HCT116 (cell line): ENCODE results near the gene ABI3. TPM values are rescaled to one million over a fixed set of nuclear protein-coding genes. Genes with fewer than 3 reads are reported as not detected.
A peak's percentile ranks its signal among the peaks of the same experiment; 100 is the strongest.

Experiments
- ATAC-seq: fragments of 200-7000 bp; cut with Tn5 transposase; 2 replicates; pipeline ENCODE4 v1.9.1; 2020; ENCODE audit warnings: mild to moderate bottlenecking, moderate library complexity
- BruUV-seq: library from RNA; stranded (reverse); fragments of 400-500 nt; replicated peaks from 2 replicates; lab custom pipeline; 2021; lab: Mats Ljungman, UMichigan
- CTCF ChIA-PET: fragments of 300-600 bp; sonication (Branson Sonifier 250); formaldehyde crosslinking; loops from one replicate; lab custom pipeline; 2021; ENCODE audit warnings: antibody characterized with exemption; lab: Charles Lee
- POLR2A ChIA-PET: fragments of 300-600, 350-600 bp; sonication (Branson Sonifier 250); formaldehyde crosslinking; loops from one replicate; lab custom pipeline; 2021; ENCODE audit warnings: antibody characterized with exemption; lab: Charles Lee
- RAD21 ChIA-PET, 2 experiments: fragments of 300-600 bp; sonication (Branson Sonifier 250); formaldehyde crosslinking; loops; one replicate each; lab custom pipeline; 2023; ENCODE audit warnings: low total read pairs in 2 of 2; ENCODE audit not compliant: uncharacterized antibody in 2 of 2, unreplicated experiment in 2 of 2, low non-redundant PET in 1 of 2; lab: Charles Lee
- DNase-seq: peaks from one replicate; pipeline ENCODE4 v3.0.0-alpha.2; 2010; ENCODE audit warnings: low read depth, low spot score
- H2AFZ ChIP-seq: fragments of 200-600 bp; shearing (Covaris generic), sonication (generic); 2 replicates; pipeline ENCODE4 v1.6.1; 2017; ENCODE audit warnings: low read depth, mixed run types, mixed read lengths, antibody characterized with exemption, low read length; ENCODE audit not compliant: poor library complexity, severe bottlenecking
- H3K27ac ChIP-seq: 2 replicates; pipeline ENCODE4 v1.5.1; 2012; ENCODE audit warnings: low read depth, low read length
- H3K27me3 ChIP-seq: fragments of 200-600 bp; sonication (generic); 2 replicates; pipeline ENCODE4 v1.6.1; 2016; ENCODE audit warnings: mixed run types, low read length, mixed read lengths; ENCODE audit not compliant: insufficient read depth
- H3K36me3 ChIP-seq, 2 experiments: fragments of 200-500 bp in 1 of 2; fragments of 200-600 bp in 1 of 2; sonication (Bioruptor generic) in 1 of 2; sonication (generic) in 1 of 2; 2 replicates each; pipeline versions ENCODE4 v1.5.1 to v1.6.1; 2014 to 2016; ENCODE audit warnings: low read length in 2 of 2, inconsistent platforms in 1 of 2, mixed read lengths in 1 of 2, mixed run types in 1 of 2; ENCODE audit not compliant: insufficient read depth in 2 of 2, control insufficient read depth in 1 of 2
- H3K4me1 ChIP-seq, 2 experiments: fragments of 200-600 bp in 1 of 2; sonication (generic) in 1 of 2; 2 replicates each; pipeline versions ENCODE4 v1.5.1 to v1.6.1; 2012 to 2017; ENCODE audit warnings: low read length in 2 of 2, inconsistent platforms in 1 of 2, mild to moderate bottlenecking in 1 of 2, mixed read lengths in 1 of 2, mixed run types in 1 of 2, moderate library complexity in 1 of 2; ENCODE audit not compliant: insufficient read depth in 2 of 2, control insufficient read depth in 1 of 2
- H3K4me2 ChIP-seq: fragments of 200-600 bp; sonication (generic); 2 replicates; pipeline ENCODE4 v1.6.1; 2017; ENCODE audit warnings: mixed run types, low read length, mixed read lengths
- H3K4me3 ChIP-seq, 2 experiments: fragments of 200-600 bp in 1 of 2; sonication (generic) in 1 of 2; replicated peaks in 1 of 2; 2 replicates each; pipeline ENCODE4 v1.5.1; 2011 to 2016; ENCODE audit warnings: low read length in 2 of 2, control low read depth in 1 of 2, low read depth in 1 of 2, mild to moderate bottlenecking in 1 of 2, mixed read lengths in 1 of 2, mixed run types in 1 of 2
- H3K79me2 ChIP-seq: fragments of 200-600 bp; sonication (generic); 2 replicates; pipeline ENCODE4 v1.6.1; 2017; ENCODE audit warnings: mild to moderate bottlenecking, mixed run types, low read length, moderate library complexity, mixed read lengths; ENCODE audit not compliant: insufficient read depth
- H3K9ac ChIP-seq: fragments of 200-600 bp; sonication (generic); 2 replicates; pipeline ENCODE4 v1.6.1; 2016; ENCODE audit warnings: low read length, mixed read lengths
- H3K9me2 ChIP-seq: fragments of 200-600 bp; sonication (generic), shearing (Covaris generic); 2 replicates; pipeline ENCODE4 v1.6.1; 2017; ENCODE audit warnings: mixed run types, mild to moderate bottlenecking, moderate library complexity; ENCODE audit not compliant: insufficient read depth
- H3K9me3 ChIP-seq, 2 experiments: fragments of 200-500 bp in 1 of 2; fragments of 200-600 bp in 1 of 2; sonication (Bioruptor generic) in 1 of 2; sonication (generic) in 1 of 2; 2 replicates each; pipeline ENCODE4 v1.6.1; 2014 to 2017; ENCODE audit warnings: low read length in 2 of 2, mixed read lengths in 2 of 2, inconsistent platforms in 1 of 2, low read depth in 1 of 2, mild to moderate bottlenecking in 1 of 2, mixed run types in 1 of 2, moderate library complexity in 1 of 2; ENCODE audit not compliant: control insufficient read depth in 1 of 2, insufficient read depth in 1 of 2
- H4K20me1 ChIP-seq: fragments of 200-600 bp; sonication (generic), shearing (Covaris generic); 2 replicates; pipeline ENCODE4 v1.6.1; 2017; ENCODE audit warnings: mixed run types, mild to moderate bottlenecking, moderate library complexity; ENCODE audit not compliant: insufficient read depth
- ATF3 ChIP-seq: IDR thresholded peaks from 2 replicates; pipeline ENCODE4 v1.6.1; 2012
- CBX3 ChIP-seq: IDR thresholded peaks from 2 replicates; pipeline ENCODE4 v1.6.1; 2012; ENCODE audit warnings: low read depth
- CTCF ChIP-seq, 3 experiments: fragments of 200-600 bp in 1 of 3; sonication (generic) in 1 of 3; IDR thresholded peaks in 2 of 3; conservative IDR thresholded peaks in 1 of 3; 2 replicates each; pipeline ENCODE4 v1.5.1; 2012 to 2017; ENCODE audit warnings: low read depth in 2 of 3, low read length in 2 of 3, antibody characterized with exemption in 1 of 3, borderline replicate concordance in 1 of 3, control low read depth in 1 of 3, mild to moderate bottlenecking in 1 of 3, mixed read lengths in 1 of 3, mixed run types in 1 of 3, moderate library complexity in 1 of 3; ENCODE audit not compliant: insufficient read depth in 1 of 3
- EGR1 ChIP-seq: IDR thresholded peaks from 2 replicates; pipeline ENCODE4 v1.6.1; 2012; ENCODE audit warnings: low read depth
- ELF1 ChIP-seq: IDR thresholded peaks from 2 replicates; pipeline ENCODE4 v1.6.1; 2012; ENCODE audit warnings: low read depth, borderline replicate concordance
- POLR2AphosphoS5 ChIP-seq: IDR thresholded peaks from 2 replicates; pipeline ENCODE4 v1.6.1; 2011; ENCODE audit warnings: mild to moderate bottlenecking, low read depth, low read length, moderate library complexity
- RAD21 ChIP-seq: IDR thresholded peaks from 2 replicates; pipeline ENCODE4 v1.6.1; 2012; ENCODE audit warnings: low read depth, mild to moderate bottlenecking
- SIN3A ChIP-seq: IDR thresholded peaks from 2 replicates; pipeline ENCODE4 v1.6.1; 2012; ENCODE audit warnings: low read depth
- TCF7L2 ChIP-seq: IDR thresholded peaks from 2 replicates; pipeline ENCODE4 v1.7.0; 2011; ENCODE audit warnings: borderline replicate concordance, inconsistent platforms; ENCODE audit not compliant: insufficient read depth, insufficient read length; ENCODE audit errors: extremely low read depth
- ZFX ChIP-seq: fragments of 450-650 bp; IDR thresholded peaks from 2 replicates; pipeline ENCODE4 v1.6.1; 2017
- intact Hi-C: fragments of 100-400 bp; cut with micrococcal nuclease; formaldehyde crosslinking; loops from 2 replicates; pipeline ENCODE4 v1.10.0; 2022
- total RNA-seq: library from RNA; stranded (reverse); gene quantifications from one replicate; pipeline ENCODE4 v1.2.1, GENCODE V29; 2021; ENCODE audit not compliant: unreplicated experiment

ABI3 gene
- total RNA-seq, 1 experiment from 2014 or later, result 0.12 TPM

- H3K79me2 ChIP-seq, result no peaks in the 10 kb centered on the region
- TF ChIP-seq ATF3, result no peak
- peak; percentile 89 for TF ChIP-seq RAD21
- TF ChIP-seq ZFX, result no peak
- no peak; the same call in 1 of the 2 replicates for TF ChIP-seq POLR2AphosphoS5
- no peak for TF ChIP-seq TCF7L2
- TF ChIP-seq CBX3, result no peak
- no peak for TF ChIP-seq SIN3A
- TF ChIP-seq CTCF (IDR thresholded peaks at IDR 0.05 in 2 of 3, conservative IDR thresholded peaks at IDR 0.05 in 1 of 3; ENCODE audit: borderline replicate concordance in 1 of 3, insufficient read depth in 1 of 3, low read depth in 2 of 3, low read length in 2 of 3), result peak; percentile 94 to 99 (median 97)
- TF ChIP-seq ELF1, result no peak
- no peak for TF ChIP-seq EGR1
- ATAC-seq (peak; percentile 71), DNase-seq (peak; percentile 66)
- H3K4me1 ChIP-seq, result peaks cover 2 to 39% of the 10 kb centered on the region in 2 experiments; a peak in 3 of 4 replicates
- H3K27ac ChIP-seq, result no peak overlapping the region
- no peaks in the 10 kb centered on the region for H3K9me3 ChIP-seq
- no peaks in the 10 kb centered on the region for H3K9me2 ChIP-seq
- H3K4me3 ChIP-seq, result no peak overlapping the region
- no peaks in the 10 kb centered on the region for H4K20me1 ChIP-seq
- no TSS peak for BruUV-seq
- intact Hi-C loops, result loop anchor here (1.0 to 10.0 kb wide), 6 partner anchors 35 to 423 kb away; no protein-coding TSS in a partner anchor
- ChIA-PET POLR2A (interaction anchor here (1.7 kb wide), 1 partner anchor 192 kb away, joined by 4 read pairs; no protein-coding TSS in a partner anchor), CTCF (interaction anchor here (0.6 to 4.2 kb wide), 18 partner anchors 9 to 423 kb away, joined by 3 to 25 read pairs (median 5); partner anchors contain the start of gene ATP5MC1), RAD21 (no interaction called here)
- 0 out of 2 replicates have a peak overlapping the region, but pooled peaks have one; percentile 15 for H3K4me2 ChIP-seq
- no peak overlapping the region for H2AFZ ChIP-seq
- no peaks in the 10 kb centered on the region for H3K27me3 ChIP-seq
- H3K9ac ChIP-seq, result no peak overlapping the region
- no peaks in the 10 kb centered on the region for H3K36me3 ChIP-seq
Measured at GRCh38 chr17:49227436-49228261, 17.1 kb downstream of the ABI3 start.
